ENCODE measurements around the gene CDH19.
A peak's percentile ranks its signal among the peaks of the same experiment; 100 is the strongest.
"Not testable (repeated sequence)": the region's sequence is repeated elsewhere in the genome, so short reads cannot be mapped to it uniquely, and the experiment has no call there.

CDH19 gene

DNA sequence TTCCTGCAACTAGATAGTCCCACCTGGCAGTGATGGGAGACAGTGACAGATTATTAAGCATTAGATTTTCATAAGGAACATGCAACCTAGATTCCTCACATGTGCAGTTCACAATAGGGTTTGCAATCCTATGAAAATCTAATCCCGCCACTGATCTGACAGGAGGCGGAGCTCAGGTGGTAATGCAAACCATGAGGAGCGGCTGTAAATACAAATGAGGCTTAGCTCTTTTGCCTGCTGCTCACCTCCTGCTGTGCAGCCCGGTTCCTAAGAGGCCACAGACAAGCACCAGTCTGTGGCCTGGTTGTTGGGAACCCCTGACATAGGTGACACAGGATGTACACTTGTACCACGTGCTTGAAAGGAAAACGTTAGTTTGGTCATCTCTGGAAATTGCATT lies 41.6 kb downstream of the CDH19 start:
- DNase-seq = no peak

DNA sequence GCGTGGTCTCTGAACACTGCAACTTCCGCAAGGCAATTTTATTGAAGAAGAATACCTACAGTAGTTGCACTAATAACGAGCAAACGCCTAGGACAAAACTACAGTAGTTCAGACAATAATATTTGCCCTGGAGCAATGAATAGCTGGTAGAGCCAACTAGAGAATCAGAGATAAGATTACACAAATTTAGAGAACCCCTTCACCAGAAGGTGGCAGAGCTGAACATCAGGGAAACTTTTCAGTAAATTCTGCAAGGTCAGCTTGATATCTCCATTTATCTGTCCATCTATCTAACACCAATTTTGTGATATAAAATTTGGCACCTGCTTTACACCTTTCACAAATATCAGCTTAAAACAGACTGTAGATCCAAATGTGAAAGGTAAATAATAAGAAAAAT lies 43.8 kb downstream of the CDH19 start:
- DNase-seq = no peak

DNA sequence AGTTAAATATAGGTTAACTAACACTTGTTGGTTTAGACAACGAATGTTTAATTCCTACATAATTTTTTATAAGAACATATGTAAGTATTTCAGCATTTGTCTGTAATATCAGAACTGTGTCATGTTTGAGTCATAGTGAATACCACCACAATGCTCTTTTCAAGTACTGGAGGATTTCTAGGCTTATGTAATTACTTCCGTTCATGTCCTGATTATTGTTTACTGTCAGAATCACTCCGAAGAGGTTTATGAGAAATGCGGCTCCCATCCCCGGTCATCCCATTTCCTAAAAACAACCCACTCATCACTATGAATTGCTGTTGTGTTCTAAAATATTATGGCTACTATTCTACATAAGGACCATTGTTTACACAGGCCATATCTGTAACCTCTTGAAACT lies 45.1 kb downstream of the CDH19 start:
- DNase-seq = peak in 1 of 14 donors; percentile 13

DNA sequence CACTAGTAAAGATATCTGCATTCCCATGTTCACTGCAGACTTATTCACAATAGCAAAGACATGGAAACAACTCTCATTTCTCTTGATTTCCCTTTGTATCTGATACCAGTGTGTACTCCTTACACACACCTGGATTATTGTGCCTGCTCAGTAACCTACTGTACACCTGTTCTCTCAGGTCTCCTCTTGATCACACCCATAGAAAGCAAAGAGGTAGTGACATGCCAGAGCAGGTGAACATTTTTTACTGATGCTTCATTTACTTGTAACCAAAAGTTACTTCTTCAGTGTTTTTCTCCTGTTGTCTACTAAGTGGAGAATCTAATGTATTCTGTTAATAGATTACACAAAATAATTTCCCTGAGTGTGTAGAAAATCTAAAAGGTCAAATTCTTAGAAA lies 46.8 kb downstream of the CDH19 start:
- no peak for DNase-seq

DNA sequence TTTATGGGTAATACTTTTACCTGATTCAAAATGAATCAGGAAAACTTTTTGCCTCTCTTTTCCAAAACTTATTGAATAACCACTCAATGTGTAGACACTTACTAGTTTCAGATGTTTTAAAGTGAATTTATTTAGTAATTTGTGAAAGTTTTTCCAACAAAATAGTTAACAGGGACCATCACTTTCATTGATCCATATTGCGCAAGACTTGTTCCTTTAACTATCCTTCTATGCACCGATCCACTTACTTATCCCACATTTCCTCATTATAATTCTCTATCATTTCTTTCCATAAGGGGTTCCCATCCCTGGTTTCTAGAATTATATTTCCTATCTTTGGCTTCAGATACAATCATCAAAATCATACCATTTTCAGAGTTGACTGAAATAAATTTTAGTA lies 48.3 kb downstream of the CDH19 start:
- no peak for DNase-seq

DNA sequence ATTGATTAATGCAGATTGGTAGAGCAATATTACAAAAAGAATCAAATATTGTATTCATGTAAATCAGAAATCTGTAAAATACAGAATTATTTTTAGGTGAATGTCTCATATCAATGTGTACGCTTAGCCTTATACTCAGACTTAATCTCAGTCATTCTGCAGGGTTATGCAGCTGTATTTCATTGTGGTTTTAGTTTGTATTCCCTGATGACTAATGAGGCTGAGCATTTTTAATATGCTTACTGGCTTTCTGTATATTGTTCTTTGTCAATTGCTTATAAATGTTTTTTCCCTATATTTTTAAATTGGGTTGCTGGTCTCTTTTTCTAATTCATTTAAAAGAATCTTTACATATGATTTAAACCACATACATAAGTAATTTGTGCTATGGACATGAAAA lies 50.1 kb downstream of the CDH19 start:
- no peak for DNase-seq

DNA sequence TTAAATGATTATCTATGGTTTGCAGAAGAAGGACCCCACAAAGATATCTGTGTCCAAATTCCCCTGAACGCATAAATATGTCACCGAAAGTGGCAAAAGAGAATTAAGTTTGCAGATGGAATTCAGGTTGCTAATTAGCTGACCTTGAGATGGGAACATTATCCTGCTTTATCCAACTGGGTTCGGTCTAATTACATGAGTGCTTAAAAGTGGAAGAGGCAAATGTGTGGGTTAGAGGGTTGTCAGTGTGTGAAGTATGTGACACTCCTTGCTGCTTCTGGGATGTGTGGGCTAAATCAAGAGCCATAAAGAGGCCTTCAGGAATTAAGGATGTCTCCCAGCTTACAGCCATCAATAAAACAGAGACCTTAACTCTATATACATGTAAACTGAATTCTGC lies 53.5 kb downstream of the CDH19 start:
- DNase-seq = no peak

DNA sequence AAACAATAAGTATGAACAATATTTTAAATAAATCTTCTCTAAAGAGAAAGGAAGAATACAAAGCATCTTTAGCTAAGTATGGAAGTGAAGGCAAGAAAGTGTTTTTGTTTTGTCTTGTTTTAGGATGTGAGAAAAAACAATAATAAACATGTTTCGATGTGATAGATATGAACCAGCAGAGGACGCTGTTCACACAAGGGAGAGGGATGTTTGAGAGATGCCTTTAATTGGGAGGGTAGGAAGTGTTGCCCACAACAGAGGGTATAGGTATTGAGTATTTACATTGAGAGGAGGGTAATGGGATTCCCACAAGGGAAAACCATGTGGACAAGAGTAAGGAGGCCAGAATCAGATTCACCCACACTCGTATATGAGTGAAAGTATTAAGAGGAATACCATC lies 55.1 kb downstream of the CDH19 start:
- DNase-seq = no peak

DNA sequence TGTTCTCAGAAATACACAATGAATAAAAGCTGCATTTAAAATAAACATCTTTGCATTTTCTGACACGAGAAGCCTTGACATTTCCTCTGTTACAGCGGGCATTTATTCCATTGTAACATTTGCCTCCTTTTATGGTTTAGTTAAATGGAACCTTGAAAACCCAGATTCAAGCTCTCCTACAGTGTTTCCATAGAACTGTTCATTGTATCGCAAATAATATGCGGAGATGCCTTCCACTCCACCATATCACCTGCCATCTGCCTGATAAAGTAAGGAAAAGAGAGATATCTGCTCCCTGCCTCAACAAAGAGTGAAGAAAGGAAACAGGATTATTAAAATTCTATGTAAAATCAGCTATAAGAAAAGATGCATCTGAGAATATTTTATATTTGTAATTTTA lies 69.8 kb downstream of the CDH19 start:
- DNase-seq = no peak

DNA sequence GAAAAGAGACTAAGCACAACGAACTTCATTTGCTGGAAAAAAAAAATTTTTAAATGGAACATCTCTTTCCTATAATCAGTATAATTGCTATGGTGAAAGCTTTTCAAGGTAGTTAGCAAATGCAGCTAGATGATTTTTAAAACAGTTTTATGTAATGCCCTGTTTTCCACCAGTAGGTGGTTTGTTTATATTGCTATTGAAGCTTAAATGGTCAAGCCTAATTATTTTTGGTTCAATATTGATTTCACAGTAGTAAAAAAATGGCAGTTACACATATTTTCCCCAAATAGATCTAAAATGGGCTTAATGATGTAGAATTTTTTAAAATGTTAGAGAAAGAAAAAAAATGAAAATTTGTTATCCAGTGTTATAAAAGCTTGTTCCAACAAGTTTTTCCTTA lies 70.2 kb downstream of the CDH19 start:
- no peak for DNase-seq

DNA sequence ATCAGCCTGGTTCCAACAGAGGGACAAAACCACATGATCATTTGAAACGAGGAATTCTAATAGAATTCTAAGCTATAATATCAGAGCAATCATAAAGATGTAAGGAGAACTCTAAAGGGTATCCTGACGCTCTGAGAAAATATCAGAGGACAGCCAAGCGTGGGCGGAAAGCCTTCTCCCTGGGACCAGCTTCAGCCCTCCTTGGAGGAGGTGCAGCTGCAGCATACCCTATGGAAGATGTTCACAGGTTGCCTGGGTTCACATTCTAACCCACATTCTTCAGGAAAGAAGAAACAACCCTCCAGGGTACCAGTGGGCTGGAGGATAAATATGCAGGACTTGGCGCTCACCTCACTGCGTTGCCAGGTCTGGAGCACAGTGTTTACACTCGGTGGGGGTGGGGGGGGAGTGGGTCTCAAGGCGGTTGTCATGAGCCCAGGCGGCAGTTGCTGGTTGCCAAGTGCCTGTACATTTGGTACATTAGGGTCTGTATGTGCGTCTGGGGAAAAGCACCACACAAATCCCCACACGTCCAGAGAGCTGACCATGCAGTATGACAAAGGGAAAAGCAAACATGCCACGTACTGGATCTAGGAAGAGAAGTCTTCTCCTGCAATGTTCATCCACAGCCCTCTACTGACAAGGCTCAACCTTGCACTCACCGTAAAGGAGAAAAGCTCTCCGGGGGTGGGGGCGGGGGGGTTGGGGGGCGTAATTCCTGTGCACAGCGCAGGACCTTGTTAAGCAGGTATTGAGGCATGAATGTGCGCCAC lies 80.5 kb downstream of the CDH19 start:
- no peak for DNase-seq

DNA sequence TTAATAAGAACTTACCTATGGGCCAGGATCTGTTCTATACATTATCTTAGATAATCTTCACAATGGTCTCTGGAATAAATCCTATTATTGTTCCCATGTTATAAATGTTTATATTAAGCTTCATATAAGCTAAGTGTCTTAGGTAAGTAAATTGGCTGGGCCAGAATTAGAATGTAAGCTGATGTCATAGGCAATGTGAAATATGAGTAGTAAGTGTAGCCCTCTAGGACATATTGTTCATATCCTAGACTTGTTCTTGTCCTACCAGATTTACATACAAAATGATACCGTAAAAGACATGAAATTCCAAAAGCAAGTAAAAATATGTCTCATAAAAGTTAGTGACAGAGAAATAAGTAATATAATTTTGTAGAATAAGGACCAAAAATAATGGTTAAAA lies 89.9 kb downstream of the CDH19 start:
- no peak for DNase-seq

DNA sequence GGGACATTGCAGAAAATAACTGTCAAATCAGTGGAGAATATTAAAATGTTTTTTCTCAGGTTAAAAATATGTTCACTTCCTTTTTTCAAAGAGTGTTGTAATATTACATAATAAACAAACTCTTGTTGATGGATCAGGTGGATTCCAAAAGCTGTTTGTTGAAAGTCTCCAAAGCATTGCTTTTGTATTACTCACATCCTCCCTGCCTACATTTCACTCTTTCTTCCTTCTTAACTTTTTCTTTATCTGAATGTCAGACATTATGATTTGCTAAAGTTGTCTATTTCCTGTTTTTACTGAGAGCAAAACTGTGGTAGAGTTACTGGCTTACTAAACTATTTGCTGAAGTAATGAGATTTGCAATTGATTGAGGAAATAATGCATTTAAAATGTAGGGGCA lies 92.1 kb downstream of the CDH19 start:
- no peak for DNase-seq

DNA sequence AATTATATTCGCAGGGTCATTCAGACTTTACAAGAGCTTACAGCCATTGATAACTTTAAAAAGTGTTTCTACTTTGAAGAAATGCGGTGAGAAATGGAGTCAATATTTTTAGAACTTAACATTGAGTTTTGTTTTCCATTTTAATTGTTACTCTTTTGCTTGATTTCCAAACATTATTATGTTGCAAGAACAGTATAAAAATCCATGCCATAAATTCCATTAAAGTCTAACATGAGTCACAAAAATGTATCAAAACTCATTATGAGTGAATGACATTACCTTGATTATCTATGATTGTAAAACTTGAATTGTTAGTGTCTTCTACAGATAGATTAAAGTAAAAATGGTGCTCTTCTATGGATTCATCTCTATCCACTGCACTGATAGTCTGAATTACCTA lies 92.6 kb downstream of the CDH19 start:
- DNase-seq = no peak

DNA sequence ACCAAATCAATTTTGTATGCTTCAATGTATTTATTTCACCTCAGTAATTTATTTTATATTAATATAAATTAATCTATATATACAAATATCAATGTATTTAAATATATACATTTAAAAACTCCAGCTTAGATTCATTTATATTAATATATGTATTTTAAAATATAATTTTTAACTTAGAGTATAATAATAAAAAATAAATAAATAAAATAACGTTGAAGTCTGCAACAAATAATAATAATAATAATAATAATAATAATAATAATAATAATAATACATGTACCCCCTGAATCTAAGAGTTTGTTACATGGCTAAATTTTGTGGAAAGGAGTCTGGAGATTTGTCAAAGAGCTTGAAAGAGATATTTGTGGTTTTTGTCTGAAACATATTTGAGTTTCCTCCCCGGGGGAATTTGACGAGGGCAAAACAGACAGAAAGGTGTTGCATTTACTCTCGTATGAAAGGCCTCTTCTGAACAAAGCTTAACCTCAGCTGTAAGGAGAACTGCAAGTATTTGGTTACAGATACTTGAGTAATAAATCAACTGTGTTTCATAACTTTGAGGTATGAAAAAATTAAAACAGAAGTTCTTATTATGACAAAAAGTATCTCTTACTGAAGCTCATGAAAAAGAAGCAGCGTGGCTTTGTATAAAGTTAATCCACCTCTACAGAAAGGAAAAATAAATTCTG lies 93.4 kb downstream of the CDH19 start:
- no peak for DNase-seq

DNA sequence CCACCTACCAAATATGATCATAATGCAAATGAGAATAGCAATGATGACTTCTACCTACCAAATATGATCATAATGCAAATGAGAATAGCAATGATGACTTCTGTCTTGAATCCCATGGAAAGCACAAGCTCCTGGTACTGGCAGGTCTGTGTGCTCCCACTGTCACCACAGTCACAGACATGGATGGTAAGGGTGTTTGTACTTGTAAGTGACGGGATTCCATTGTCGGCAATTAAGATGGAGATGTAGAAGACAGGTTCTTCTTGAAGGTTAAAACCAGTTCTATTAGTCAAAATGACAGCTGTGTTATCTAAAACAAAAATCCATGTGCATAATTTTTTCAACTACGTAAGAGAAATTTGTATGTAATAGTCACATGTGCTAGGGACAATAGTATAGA lies 95.0 kb downstream of the CDH19 start:
- DNase-seq = no peak

DNA sequence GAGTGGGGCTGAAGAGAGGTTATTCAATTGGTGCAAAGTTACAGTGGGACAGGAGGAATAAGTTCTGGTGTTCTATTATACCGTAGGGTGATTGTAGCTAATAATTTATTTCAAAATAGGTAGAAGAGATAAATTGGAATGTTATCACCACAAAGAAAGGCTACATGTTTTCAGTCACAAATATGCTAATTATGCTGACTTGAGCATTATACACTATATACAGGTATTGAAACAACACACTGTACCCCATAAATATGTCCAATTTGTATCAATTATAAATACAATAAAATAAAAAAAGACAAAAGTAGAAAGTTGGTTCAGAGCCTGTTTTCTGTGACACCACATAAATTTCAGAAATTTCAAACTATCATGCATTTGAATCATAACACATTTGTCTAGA lies 97.7 kb downstream of the CDH19 start:
- DNase-seq = no peak

DNA sequence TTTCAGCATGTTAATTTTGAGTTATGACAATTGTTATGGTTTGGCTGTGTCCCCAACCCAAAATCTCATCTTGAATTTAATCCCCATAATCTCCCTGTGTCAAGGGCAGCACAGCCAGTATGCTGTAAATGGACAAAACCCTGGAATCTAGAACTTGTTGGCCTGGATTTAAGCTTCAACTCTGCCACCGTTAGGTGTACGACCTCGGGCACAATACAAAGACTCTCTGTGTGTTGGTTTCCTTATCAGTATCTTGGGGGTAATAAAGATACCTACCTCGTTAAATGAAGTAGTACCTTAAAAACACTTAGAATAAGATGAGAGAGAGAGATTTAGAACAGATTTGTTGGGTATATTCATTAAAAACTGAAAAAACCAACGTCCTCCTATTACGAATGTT lies 106.5 kb downstream of the CDH19 start:
- DNase-seq = no peak

DNA sequence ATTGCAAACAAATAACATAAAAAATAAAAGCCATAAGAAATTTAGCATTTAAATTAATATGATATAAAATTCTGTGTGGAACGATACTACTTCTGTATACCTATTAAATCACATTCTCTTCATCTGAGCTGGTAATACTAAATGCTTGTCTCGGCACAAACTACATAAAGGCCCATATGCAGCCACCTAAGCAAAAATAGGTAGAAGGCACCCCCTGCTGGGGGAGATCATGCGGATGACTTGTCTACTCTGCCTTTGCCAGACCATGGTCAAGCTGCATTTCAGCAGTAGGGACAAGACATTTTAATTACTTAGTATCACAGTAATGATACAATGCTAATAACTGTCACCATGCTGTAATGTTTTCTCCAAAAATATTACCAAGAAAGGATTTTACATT lies 108.0 kb downstream of the CDH19 start:
- DNase-seq = peak in 9 of 14 donors; percentile 2 to 45 (median 5)

DNA sequence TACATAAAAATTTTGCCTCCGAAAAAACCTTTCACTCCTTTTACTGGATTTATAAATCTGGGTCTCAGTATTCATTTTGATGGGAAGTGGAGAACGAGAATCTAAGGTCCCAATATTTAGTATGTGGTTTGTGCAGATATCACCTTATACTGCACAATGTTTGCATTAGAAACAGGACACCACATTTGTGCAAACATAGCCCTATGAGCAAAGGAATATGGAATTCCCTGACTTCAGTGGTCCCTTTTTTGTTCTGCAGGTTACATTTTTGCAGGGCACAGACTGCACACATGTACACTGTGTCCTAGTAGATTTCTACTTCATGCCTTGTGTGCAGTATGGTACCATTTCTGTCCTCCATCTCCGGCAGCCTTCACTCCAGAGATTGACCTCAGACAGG lies 130.0 kb downstream of the CDH19 start:
- no peak for DNase-seq

DNA sequence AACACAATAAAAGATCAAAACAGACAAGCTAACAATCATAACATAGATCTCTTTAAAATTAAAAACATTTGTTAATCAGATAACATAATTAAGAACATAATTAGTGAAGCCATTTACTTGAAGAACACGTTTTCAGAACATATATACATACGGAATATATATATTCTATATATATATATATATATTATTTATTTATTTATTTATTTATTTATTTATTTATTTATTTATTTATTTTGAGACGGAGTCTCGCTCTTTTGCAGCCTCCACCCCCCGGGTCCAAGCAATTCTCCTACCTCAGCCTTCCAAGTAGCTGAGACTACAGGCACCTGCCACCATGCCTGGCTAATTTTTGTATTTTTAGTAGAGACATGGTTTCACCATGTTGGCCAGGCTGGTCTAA lies 137.7 kb downstream of the CDH19 start:
- DNase-seq = not testable (repeated sequence)

DNA sequence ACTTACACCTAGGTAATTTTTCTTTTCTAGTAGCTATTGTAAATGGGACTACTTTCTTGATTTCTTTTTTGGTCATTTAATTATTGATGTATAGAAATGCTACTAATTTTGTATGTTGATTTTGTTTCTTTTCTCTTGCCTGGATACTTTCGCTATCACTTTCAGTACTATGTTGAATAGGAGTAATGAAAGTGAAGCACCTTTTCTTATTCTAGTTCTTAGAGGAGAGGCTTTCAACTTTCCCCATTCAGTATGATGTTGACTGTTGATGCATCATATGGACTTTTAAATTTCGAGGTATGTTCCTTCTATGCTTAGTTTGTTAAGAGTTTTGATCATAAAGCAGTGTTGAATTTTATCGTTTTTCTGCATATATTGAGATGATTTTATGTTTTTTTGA lies 142.5 kb downstream of the CDH19 start:
- DNase-seq = no peak

DNA sequence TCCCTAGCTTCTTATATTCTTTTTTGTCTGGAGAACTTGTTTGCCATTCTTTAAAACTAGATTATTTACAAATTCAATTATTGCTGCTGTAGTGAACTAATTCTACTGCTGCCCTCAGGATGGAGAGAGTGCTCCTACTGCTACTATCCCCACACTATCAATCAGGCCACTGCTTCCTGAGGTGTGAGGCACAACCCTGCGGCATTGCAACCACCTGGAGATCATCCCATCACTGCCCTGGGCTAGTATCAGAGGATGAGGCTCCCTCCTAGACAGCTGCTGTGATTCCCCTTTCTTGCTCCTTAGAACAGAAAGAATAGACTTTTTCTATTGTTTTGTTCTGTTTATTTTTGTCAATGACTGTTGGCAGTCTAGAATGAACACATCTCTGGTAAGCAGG lies 146.6 kb downstream of the CDH19 start:
- DNase-seq = no peak

Data from C1 segment of cervical spinal cord (tissue), 14 donors.